IMR-90 (cell line): ENCODE measurements around the gene C12orf60. TPM values are rescaled to one million over a fixed set of nuclear protein-coding genes. Genes with fewer than 3 reads are reported as not detected.
"Not testable (repeated sequence)": the region's sequence is repeated elsewhere in the genome, so short reads cannot be mapped to it uniquely, and the experiment has no call there.

Source experiments
- ATAC-seq: fragments of 200-7000 bp; cut with Tn5 transposase; 2 replicates; pipeline ENCODE4 v1.9.1; 2020; ENCODE audit warnings: low read depth, mild to moderate bottlenecking, moderate library complexity
- BruUV-seq: library from RNA; stranded (reverse); fragments of 400-500 nt; replicated peaks from 2 replicates; lab custom pipeline; 2021; lab: Mats Ljungman, UMichigan
- CTCF ChIA-PET: fragments of 300-600 bp; formaldehyde crosslinking; extraction: SDS; loops from one replicate; lab custom pipeline; 2021; ENCODE audit warnings: antibody characterized with exemption; lab: Yijun Ruan, JAX
- POLR2A ChIA-PET: fragments of 300-600 bp; sonication (Branson Sonifier 250); formaldehyde crosslinking; loops from one replicate; lab custom pipeline; 2022; ENCODE audit warnings: antibody characterized with exemption; ENCODE audit not compliant: unreplicated experiment; lab: Charles Lee
- DNase-seq: peaks from one replicate; pipeline ENCODE4 v3.0.0; 2013
- H2AFZ ChIP-seq: replicated peaks from 2 replicates; pipeline ENCODE3; 2013; ENCODE audit warnings: low read length, mild to moderate bottlenecking; ENCODE audit not compliant: poor library complexity
- H2AK5ac ChIP-seq: 2 replicates; pipeline ENCODE4 v1.6.1; 2013; ENCODE audit warnings: low read depth, low read length, inconsistent platforms
- H2AK9ac ChIP-seq: replicated peaks from 2 replicates; pipeline ENCODE3; 2013; ENCODE audit warnings: mild to moderate bottlenecking, low read depth, low read length, moderate library complexity; ENCODE audit not compliant: poor library complexity
- H2BK120ac ChIP-seq: 2 replicates; pipeline ENCODE4 v1.6.1; 2013; ENCODE audit warnings: low read depth, low read length, inconsistent platforms
- H2BK15ac ChIP-seq: 3 replicates; pipeline ENCODE4 v1.6.1; 2013; ENCODE audit warnings: low read depth, low read length, inconsistent platforms
- H2BK20ac ChIP-seq: 2 replicates; pipeline ENCODE4 v1.6.1; 2013; ENCODE audit warnings: low read depth, mild to moderate bottlenecking, inconsistent platforms, low read length, moderate library complexity
- H2BK5ac ChIP-seq: 2 replicates; pipeline ENCODE4 v1.6.1; 2013; ENCODE audit warnings: mild to moderate bottlenecking, low read depth, low read length, inconsistent platforms; ENCODE audit not compliant: poor library complexity, severe bottlenecking
- H3K14ac ChIP-seq: replicated peaks from 2 replicates; pipeline ENCODE4 v1.6.1; 2013; ENCODE audit warnings: low read depth, low read length, inconsistent platforms
- H3K18ac ChIP-seq: 2 replicates; pipeline ENCODE4 v1.6.1; 2013; ENCODE audit warnings: low read depth, low read length, control low read depth
- H3K23ac ChIP-seq: 2 replicates; pipeline ENCODE4 v1.6.1; 2013; ENCODE audit warnings: low read depth, low read length, inconsistent platforms
- H3K27ac ChIP-seq: 2 replicates; pipeline ENCODE4 v1.5.1; 2013; ENCODE audit warnings: mild to moderate bottlenecking, control low read depth, low read length; ENCODE audit not compliant: insufficient read depth
- H3K27me3 ChIP-seq: 2 replicates; pipeline ENCODE4 v1.6.1; 2013; ENCODE audit warnings: low read length; ENCODE audit not compliant: control insufficient read depth, insufficient read depth
- H3K36me3 ChIP-seq: 2 replicates; pipeline ENCODE4 v1.6.1; 2013; ENCODE audit warnings: low read length, mixed read lengths; ENCODE audit not compliant: control insufficient read depth, insufficient read depth
- H3K4ac ChIP-seq: 2 replicates; pipeline ENCODE4 v1.6.1; 2013; ENCODE audit warnings: low read depth, low read length, inconsistent platforms
- H3K4me1 ChIP-seq: 2 replicates; pipeline ENCODE4 v1.6.1; 2013; ENCODE audit warnings: low read length, mixed read lengths; ENCODE audit not compliant: control insufficient read depth, insufficient read depth
- H3K4me2 ChIP-seq: 2 replicates; pipeline ENCODE4 v1.6.1; 2013; ENCODE audit warnings: low read depth, mild to moderate bottlenecking, control low read depth, low read length, moderate library complexity
- H3K4me3 ChIP-seq: 2 replicates; pipeline ENCODE4 v1.5.1; 2013; ENCODE audit warnings: low read depth, mild to moderate bottlenecking, control low read depth, low read length, moderate library complexity; ENCODE audit not compliant: insufficient read depth
- H3K56ac ChIP-seq: 2 replicates; pipeline ENCODE4 v1.6.1; 2013; ENCODE audit warnings: low read length, inconsistent platforms; ENCODE audit not compliant: insufficient read depth; ENCODE audit errors: extremely low read depth
- H3K79me1 ChIP-seq, 2 experiments: 2 replicates each; pipeline ENCODE4 v1.6.1; 2013; ENCODE audit warnings: low read length in 2 of 2, inconsistent platforms in 1 of 2, low read depth in 1 of 2
- H3K9ac ChIP-seq: 2 replicates; pipeline ENCODE4 v1.6.1; 2013; ENCODE audit warnings: low read depth, low read length, control low read depth
- H3K9me1 ChIP-seq: 2 replicates; pipeline ENCODE4 v1.6.1; 2013; ENCODE audit warnings: low read length, inconsistent platforms; ENCODE audit not compliant: insufficient read depth
- H3K9me3 ChIP-seq: 2 replicates; pipeline ENCODE4 v1.6.1; 2013; ENCODE audit warnings: low read length; ENCODE audit not compliant: control insufficient read depth, insufficient read depth
- H4K20me1 ChIP-seq: 2 replicates; pipeline ENCODE4 v1.6.1; 2013; ENCODE audit warnings: low read length, inconsistent platforms; ENCODE audit not compliant: insufficient read depth
- H4K5ac ChIP-seq: 2 replicates; pipeline ENCODE4 v1.6.1; 2013; ENCODE audit warnings: mild to moderate bottlenecking, low read depth, low read length, control low read depth
- H4K8ac ChIP-seq, 2 experiments: 2 replicates each; pipeline ENCODE4 v1.6.1; 2013; ENCODE audit warnings: low read depth in 2 of 2, low read length in 2 of 2, control low read depth in 1 of 2, inconsistent platforms in 1 of 2
- H4K91ac ChIP-seq: 2 replicates; pipeline ENCODE4 v1.6.1; 2013; ENCODE audit warnings: low read depth, low read length, inconsistent platforms; ENCODE audit not compliant: insufficient read depth
- WGBS, 2 experiments: methylation state at CpG; one replicate each; pipeline versions ENCODE4 v1.1.5 to v1.1.7; 2013; ENCODE audit warnings: missing lambda C conversion rate in 2 of 2; ENCODE audit not compliant: insufficient read length in 1 of 2; ENCODE audit errors: extremely low coverage in 2 of 2; 5-methylcytosine and 5-hydroxymethylcytosine counted together
- dilution Hi-C: fragments of 300-500 bp; cut with HindIII; formaldehyde crosslinking; loops from one replicate; pipeline ENCODE4 v1.14.3; 2018; ENCODE audit warnings: low sequenced_read_pairs; ENCODE audit not compliant: unreplicated experiment
- in situ Hi-C: fragments of 300-500 bp; cut with MboI; formaldehyde crosslinking; loops from 3 replicates; pipeline ENCODE4 v1.14.3; 2019; ENCODE audit warnings: low sequenced_read_pairs, inconsistent platforms, mixed read lengths
- intact Hi-C: fragments of 100-400 bp; cut with micrococcal nuclease; formaldehyde crosslinking; loops from 2 replicates; pipeline ENCODE4 v1.10.0; 2022
- polyA plus RNA-seq, 3 experiments: library from polyadenylated mRNA; depleted of rRNA; stranded (reverse); fragments of >200 nt; gene quantifications; 2 replicates each; pipeline ENCODE4 v1.2.3, GENCODE V29; 2012; ENCODE audit warnings: low replicate concordance in 1 of 3
- total RNA-seq: library from RNA; depleted of rRNA; stranded (reverse); fragments of >200 nt; gene quantifications from 2 replicates; pipeline ENCODE4 v1.2.3, GENCODE V29; 2012

Gene C12orf60
- total and polyA plus RNA-seq, 2 of the 4 experiments (the other 2 are of a cell fraction), result 1.1 TPM

DNA sequence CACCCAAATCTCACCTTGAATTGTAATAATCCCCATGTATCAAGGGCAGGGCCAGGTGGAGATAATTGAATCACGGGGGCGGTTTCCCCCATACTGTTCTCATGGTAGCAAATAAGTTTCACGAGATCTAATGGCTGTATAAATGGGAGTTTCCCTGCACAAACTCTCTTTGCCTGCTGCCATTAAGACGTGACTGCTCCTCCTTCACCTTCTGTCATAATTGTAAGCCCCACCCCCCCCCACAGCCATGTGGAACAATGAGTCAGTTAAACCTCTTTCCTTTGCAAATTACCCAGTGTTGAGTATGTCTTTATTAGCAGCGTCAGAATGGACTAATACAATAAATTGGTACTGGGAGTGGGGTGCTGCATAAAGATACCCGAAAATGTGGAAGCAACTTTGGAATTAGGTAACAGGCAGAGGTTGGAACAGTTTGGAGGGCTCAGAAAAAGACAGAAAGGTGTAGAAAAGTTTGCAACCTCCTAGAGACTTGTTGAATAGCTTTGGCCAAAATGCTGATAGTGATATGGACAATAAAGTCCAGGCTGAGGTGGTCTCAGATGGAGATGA is 43.7 kb upstream of the C12orf60 start:
- H3K9me3 ChIP-seq, in situ Hi-C loops, intact Hi-C loops, H3K18ac ChIP-seq, CTCF ChIA-PET, H4K5ac ChIP-seq, H3K9ac ChIP-seq, H3K56ac ChIP-seq, H2AK5ac ChIP-seq, BruUV-seq, H2BK15ac ChIP-seq, H3K4me2 ChIP-seq, H3K27ac ChIP-seq, H3K4me3 ChIP-seq, H3K4me1 ChIP-seq, H3K79me1 ChIP-seq, H3K9me1 ChIP-seq, H4K8ac ChIP-seq, ATAC-seq, H3K14ac ChIP-seq, H3K4ac ChIP-seq, H2BK20ac ChIP-seq, H2AFZ ChIP-seq, H3K36me3 ChIP-seq, DNase-seq, H2BK120ac ChIP-seq, H2AK9ac ChIP-seq, H3K27me3 ChIP-seq, H3K23ac ChIP-seq, H4K20me1 ChIP-seq, H2BK5ac ChIP-seq, POLR2A ChIA-PET, dilution Hi-C loops, H4K91ac ChIP-seq: not testable (repeated sequence)
- 95% methylated on average over 2 of the region's 6 CpGs; no CpG with 5 or more reads in 1 of the 2 experiments for WGBS, 2 experiments
